Endothelial cell of umbilical vein (primary cell): ENCODE results near the gene DIP2C. TPM values are rescaled to one million over a fixed set of nuclear protein-coding genes. Genes with fewer than 3 reads are reported as not detected.

Source experiments
- BruUV-seq: library from RNA; stranded (reverse); fragments of 400-500 nt; replicated peaks from 2 replicates; lab custom pipeline; 2021; lab: Mats Ljungman, UMichigan
- CTCF ChIA-PET: fragments of 300-600, 350-600 bp; sonication (Branson Sonifier 250); formaldehyde crosslinking; loops from one replicate; lab custom pipeline; 2021; ENCODE audit warnings: antibody characterized with exemption, inconsistent platforms; lab: Charles Lee
- POLR2A ChIA-PET: fragments of 300-600, 350-600 bp; sonication (Branson Sonifier 250); formaldehyde crosslinking; loops from one replicate; lab custom pipeline; 2021; ENCODE audit warnings: antibody characterized with exemption, inconsistent platforms; lab: Charles Lee
- DNase-seq: peaks from one replicate; pipeline ENCODE4 v3.0.0-alpha.2; 2011; ENCODE audit warnings: low read depth, low spot score
- FAIRE-seq: peaks from 2 replicates; lab custom pipeline; 2011; peaks lifted over from hg19 to GRCh38; lab: Jason Lieb, UNC
- H2AFZ ChIP-seq: 2 replicates; pipeline ENCODE4 v1.6.0; 2012; ENCODE audit warnings: low read depth, low read length, control low read depth, inconsistent platforms
- H3K27ac ChIP-seq: 2 replicates; pipeline ENCODE4 v1.5.1; 2011; ENCODE audit warnings: low read depth, mild to moderate bottlenecking, control low read depth, low read length, moderate library complexity; ENCODE audit not compliant: insufficient read depth
- H3K27me3 ChIP-seq, 2 experiments: 2 replicates each; pipeline versions ENCODE4 v1.6.0 to v1.6.1; 2011; ENCODE audit warnings: low read length in 2 of 2, mixed read lengths in 1 of 2; ENCODE audit not compliant: control insufficient read depth in 2 of 2, insufficient read depth in 2 of 2
- H3K36me3 ChIP-seq, 2 experiments: 2 replicates in 1 of 2; 3 replicates in 1 of 2; pipeline ENCODE4 v1.5.1; 2011; ENCODE audit warnings: low read length in 2 of 2, mild to moderate bottlenecking in 1 of 2, moderate library complexity in 1 of 2; ENCODE audit not compliant: control insufficient read depth in 2 of 2, insufficient read depth in 2 of 2; ENCODE audit errors: extremely low read depth in 1 of 2
- H3K4me1 ChIP-seq: 3 replicates; pipeline ENCODE4 v1.5.1; 2011; ENCODE audit warnings: mild to moderate bottlenecking, low read length; ENCODE audit not compliant: control insufficient read depth, insufficient read depth; ENCODE audit errors: extremely low read depth
- H3K4me2 ChIP-seq: 2 replicates; pipeline ENCODE4 v1.6.1; 2011; ENCODE audit warnings: low read length, control low read depth, mixed read lengths; ENCODE audit not compliant: insufficient read depth
- H3K4me3 ChIP-seq, 3 experiments: fragments of 200-600 bp in 1 of 3; sonication (generic), shearing (Covaris generic) in 1 of 3; replicated peaks in 1 of 3; 2 replicates each; pipeline ENCODE4 v1.5.1; 2011 to 2016; ENCODE audit warnings: control low read depth in 3 of 3, low read length in 3 of 3, mild to moderate bottlenecking in 2 of 3, inconsistent platforms in 1 of 3, low read depth in 1 of 3, moderate library complexity in 1 of 3; ENCODE audit not compliant: insufficient read depth in 1 of 3
- H3K79me2 ChIP-seq: 2 replicates; pipeline ENCODE4 v1.6.0; 2012; ENCODE audit warnings: low read length, inconsistent platforms; ENCODE audit not compliant: control insufficient read depth, insufficient read depth
- H3K9ac ChIP-seq: replicated peaks from 2 replicates; pipeline ENCODE3; 2011; ENCODE audit warnings: low read length, control low read depth; ENCODE audit not compliant: insufficient read depth; ENCODE audit errors: extremely low read depth
- H3K9me1 ChIP-seq: replicated peaks from 3 replicates; pipeline ENCODE4 v1.6.0; 2011; ENCODE audit warnings: mild to moderate bottlenecking, low read length; ENCODE audit not compliant: control insufficient read depth, insufficient read depth; ENCODE audit errors: extremely low read depth
- H3K9me3 ChIP-seq: replicated peaks from 2 replicates; pipeline ENCODE4 v1.5.1; 2012; ENCODE audit warnings: low read length, inconsistent platforms; ENCODE audit not compliant: control insufficient read depth, insufficient read depth
- H4K20me1 ChIP-seq: replicated peaks from 2 replicates; pipeline ENCODE3; 2011; ENCODE audit warnings: mild to moderate bottlenecking, low read length; ENCODE audit not compliant: control insufficient read depth, insufficient read depth; ENCODE audit errors: extremely low read depth
- CTCF ChIP-seq, 2 donors: IDR thresholded peaks; 1 replicate in 1 of 2; 2 replicates in 1 of 2; pipeline ENCODE4 v1.5.1; 2011; ENCODE audit warnings: low read length in 2 of 2, mild to moderate bottlenecking in 2 of 2, moderate library complexity in 2 of 2, control low read depth in 1 of 2, inconsistent platforms in 1 of 2, low read depth in 1 of 2; ENCODE audit not compliant: insufficient read depth in 1 of 2; ENCODE audit errors: extremely low read depth in 1 of 2
- EZH2 ChIP-seq: IDR thresholded peaks from 2 replicates; pipeline ENCODE4 v1.6.1; 2012; ENCODE audit warnings: borderline replicate concordance, low read depth, mild to moderate bottlenecking, moderate library complexity, low read length, inconsistent platforms; ENCODE audit not compliant: severe bottlenecking
- FOS ChIP-seq: IDR thresholded peaks from 2 replicates; pipeline ENCODE4 v1.6.1; 2011; ENCODE audit warnings: mild to moderate bottlenecking, low read length, moderate library complexity, borderline replicate concordance; ENCODE audit not compliant: insufficient read depth
- GATA2 ChIP-seq: IDR thresholded peaks from 2 replicates; pipeline ENCODE4 v1.7.0; 2011; ENCODE audit warnings: low read depth, mild to moderate bottlenecking, moderate library complexity, mixed read lengths, low read length; ENCODE audit not compliant: insufficient read length, insufficient read depth
- JUN ChIP-seq: IDR thresholded peaks from 2 replicates; pipeline ENCODE4 v1.6.1; 2011; ENCODE audit warnings: borderline replicate concordance, low read depth; ENCODE audit not compliant: insufficient read length, insufficient read depth
- MYC ChIP-seq: IDR thresholded peaks from one replicate; pipeline ENCODE4 v1.6.1; 2011; ENCODE audit warnings: mild to moderate bottlenecking, low read depth, low read length
- POLR2A ChIP-seq: IDR thresholded peaks from 2 replicates; pipeline ENCODE4 v1.6.1; 2012; ENCODE audit warnings: low read depth, mild to moderate bottlenecking, control low read depth, low read length
- POLR2AphosphoS5 ChIP-seq: IDR thresholded peaks from 2 replicates; pipeline ENCODE4 v1.6.1; 2012; ENCODE audit warnings: low read depth, mild to moderate bottlenecking, control low read depth, low read length, moderate library complexity; ENCODE audit not compliant: insufficient read depth
- dilution Hi-C: fragments of 300-500 bp; cut with MboI; formaldehyde crosslinking; loops from one replicate; pipeline ENCODE4 v1.15.0; 2019; ENCODE audit warnings: low sequenced_read_pairs; ENCODE audit not compliant: extremely low pct_ligation_motif_present
- intact Hi-C: fragments of 100-400 bp; cut with micrococcal nuclease; formaldehyde crosslinking; loops from one replicate; pipeline ENCODE4 v1.10.0; 2022
- polyA plus RNA-seq, 4 experiments: library from polyadenylated mRNA; depleted of rRNA in 3 of 4; stranded (reverse) in 3 of 4; unstranded in 1 of 4; fragments of >200 nt; gene quantifications; 2 replicates each; pipeline versions ENCODE4 v1.2.1 to v1.2.3, GENCODE V29; 2011 to 2012; ENCODE audit warnings: missing spikeins in 1 of 4
- total RNA-seq: library from RNA; stranded (reverse); gene quantifications from 2 replicates; pipeline ENCODE4 v1.2.3, GENCODE V29; 2021
- TF ChIP-seq, protein P1 (sequence below): IDR thresholded peaks from 2 replicates; pipeline ENCODE4 v1.6.1; 2011; ENCODE audit not compliant: insufficient read depth, insufficient read length

The DIP2C gene
- total and polyA plus RNA-seq, 2 donors (not counting 3 experiments of a cell fraction or from before 2014, with no cell fraction given): 3.6 to 10.7 TPM

DNA sequence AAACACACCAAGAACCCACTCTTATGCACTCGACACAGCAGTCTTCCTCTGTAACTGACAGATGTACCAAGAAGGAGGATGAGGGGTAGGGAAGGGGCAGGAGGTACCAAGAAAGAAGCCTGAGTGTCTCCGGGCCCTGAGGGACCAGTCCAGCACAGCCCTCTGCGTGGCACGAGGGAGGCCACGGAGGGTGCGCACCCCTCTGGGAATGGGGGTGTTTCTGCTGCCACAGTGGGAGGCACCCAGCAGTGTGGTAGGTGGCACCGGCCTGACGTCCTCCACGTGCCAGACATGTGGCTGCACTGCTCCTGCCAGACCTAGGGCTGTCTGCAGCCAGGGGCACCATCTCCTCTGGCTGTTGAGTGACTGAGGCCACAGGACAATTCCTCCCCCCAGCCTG lies 399.9 kb downstream of the DIP2C start:
- Histone ChIP-seq H3K27ac (no peak overlapping the region), H2AFZ (no peak overlapping the region), H3K9me3 (no peaks in the 10 kb centered on the region), H4K20me1 (no peaks in the 10 kb centered on the region), H3K9ac (no peak overlapping the region), H3K9me1 (no peaks in the 10 kb centered on the region), H3K4me3 (no peak overlapping the region), H3K4me1 (no peaks in the 10 kb centered on the region), H3K36me3 (no peaks in the 10 kb centered on the region), H3K27me3 (no peaks in the 10 kb centered on the region), H3K4me2 (no peak overlapping the region), H3K79me2 (no peaks in the 10 kb centered on the region)
- TF ChIP-seq JUN (no peak), MYC (no peak), GATA2 (no peak), POLR2AphosphoS5 (no peak), CTCF (IDR thresholded peaks at IDR 0.05; ENCODE audit: extremely low read depth in 1 of 2, insufficient read depth in 1 of 2, low read depth in 1 of 2, low read length in 2 of 2) (no peak), EZH2 (no peak), FOS (no peak), POLR2A (no peak)
- TF ChIP-seq, protein P1, sequence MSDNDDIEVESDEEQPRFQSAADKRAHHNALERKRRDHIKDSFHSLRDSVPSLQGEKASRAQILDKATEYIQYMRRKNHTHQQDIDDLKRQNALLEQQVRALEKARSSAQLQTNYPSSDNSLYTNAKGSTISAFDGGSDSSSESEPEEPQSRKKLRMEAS: no peak
- no peak for DNase-seq
- intact Hi-C loops: no loop called here
- CTCF ChIA-PET: no interaction called here
- FAIRE-seq: no peak
- no TSS peak for BruUV-seq
- dilution Hi-C loops: no loop called here
- POLR2A ChIA-PET: no interaction called here
